IMR-90 (cell line): ENCODE results near the gene CRIP1. TPM values are rescaled to one million over a fixed set of nuclear protein-coding genes. Genes with fewer than 3 reads are reported as not detected.

Experiments used
- ATAC-seq: fragments of 200-7000 bp; cut with Tn5 transposase; 2 replicates; pipeline ENCODE4 v1.9.1; 2020; ENCODE audit warnings: low read depth, mild to moderate bottlenecking, moderate library complexity
- BruUV-seq: library from RNA; stranded (reverse); fragments of 400-500 nt; replicated peaks from 2 replicates; lab custom pipeline; 2021; lab: Mats Ljungman, UMichigan
- CTCF ChIA-PET: fragments of 300-600 bp; formaldehyde crosslinking; extraction: SDS; loops from one replicate; lab custom pipeline; 2021; ENCODE audit warnings: antibody characterized with exemption; lab: Yijun Ruan, JAX
- POLR2A ChIA-PET: fragments of 300-600 bp; sonication (Branson Sonifier 250); formaldehyde crosslinking; loops from one replicate; lab custom pipeline; 2022; ENCODE audit warnings: antibody characterized with exemption; ENCODE audit not compliant: unreplicated experiment; lab: Charles Lee
- DNase-seq: peaks from one replicate; pipeline ENCODE4 v3.0.0; 2013
- H2AFZ ChIP-seq: replicated peaks from 2 replicates; pipeline ENCODE3; 2013; ENCODE audit warnings: low read length, mild to moderate bottlenecking; ENCODE audit not compliant: poor library complexity
- H2AK5ac ChIP-seq: 2 replicates; pipeline ENCODE4 v1.6.1; 2013; ENCODE audit warnings: low read depth, low read length, inconsistent platforms
- H2AK9ac ChIP-seq: replicated peaks from 2 replicates; pipeline ENCODE3; 2013; ENCODE audit warnings: mild to moderate bottlenecking, low read depth, low read length, moderate library complexity; ENCODE audit not compliant: poor library complexity
- H2BK120ac ChIP-seq: 2 replicates; pipeline ENCODE4 v1.6.1; 2013; ENCODE audit warnings: low read depth, low read length, inconsistent platforms
- H2BK15ac ChIP-seq: 3 replicates; pipeline ENCODE4 v1.6.1; 2013; ENCODE audit warnings: low read depth, low read length, inconsistent platforms
- H2BK20ac ChIP-seq: 2 replicates; pipeline ENCODE4 v1.6.1; 2013; ENCODE audit warnings: low read depth, mild to moderate bottlenecking, inconsistent platforms, low read length, moderate library complexity
- H2BK5ac ChIP-seq: 2 replicates; pipeline ENCODE4 v1.6.1; 2013; ENCODE audit warnings: mild to moderate bottlenecking, low read depth, low read length, inconsistent platforms; ENCODE audit not compliant: poor library complexity, severe bottlenecking
- H3K14ac ChIP-seq: replicated peaks from 2 replicates; pipeline ENCODE4 v1.6.1; 2013; ENCODE audit warnings: low read depth, low read length, inconsistent platforms
- H3K18ac ChIP-seq: 2 replicates; pipeline ENCODE4 v1.6.1; 2013; ENCODE audit warnings: low read depth, low read length, control low read depth
- H3K23ac ChIP-seq: 2 replicates; pipeline ENCODE4 v1.6.1; 2013; ENCODE audit warnings: low read depth, low read length, inconsistent platforms
- H3K27ac ChIP-seq: 2 replicates; pipeline ENCODE4 v1.5.1; 2013; ENCODE audit warnings: mild to moderate bottlenecking, control low read depth, low read length; ENCODE audit not compliant: insufficient read depth
- H3K27me3 ChIP-seq: 2 replicates; pipeline ENCODE4 v1.6.1; 2013; ENCODE audit warnings: low read length; ENCODE audit not compliant: control insufficient read depth, insufficient read depth
- H3K36me3 ChIP-seq: 2 replicates; pipeline ENCODE4 v1.6.1; 2013; ENCODE audit warnings: low read length, mixed read lengths; ENCODE audit not compliant: control insufficient read depth, insufficient read depth
- H3K4ac ChIP-seq: 2 replicates; pipeline ENCODE4 v1.6.1; 2013; ENCODE audit warnings: low read depth, low read length, inconsistent platforms
- H3K4me1 ChIP-seq: 2 replicates; pipeline ENCODE4 v1.6.1; 2013; ENCODE audit warnings: low read length, mixed read lengths; ENCODE audit not compliant: control insufficient read depth, insufficient read depth
- H3K4me2 ChIP-seq: 2 replicates; pipeline ENCODE4 v1.6.1; 2013; ENCODE audit warnings: low read depth, mild to moderate bottlenecking, control low read depth, low read length, moderate library complexity
- H3K4me3 ChIP-seq: 2 replicates; pipeline ENCODE4 v1.5.1; 2013; ENCODE audit warnings: low read depth, mild to moderate bottlenecking, control low read depth, low read length, moderate library complexity; ENCODE audit not compliant: insufficient read depth
- H3K56ac ChIP-seq: 2 replicates; pipeline ENCODE4 v1.6.1; 2013; ENCODE audit warnings: low read length, inconsistent platforms; ENCODE audit not compliant: insufficient read depth; ENCODE audit errors: extremely low read depth
- H3K79me1 ChIP-seq, 2 experiments: 2 replicates each; pipeline ENCODE4 v1.6.1; 2013; ENCODE audit warnings: low read length in 2 of 2, inconsistent platforms in 1 of 2, low read depth in 1 of 2
- H3K9ac ChIP-seq: 2 replicates; pipeline ENCODE4 v1.6.1; 2013; ENCODE audit warnings: low read depth, low read length, control low read depth
- H3K9me1 ChIP-seq: 2 replicates; pipeline ENCODE4 v1.6.1; 2013; ENCODE audit warnings: low read length, inconsistent platforms; ENCODE audit not compliant: insufficient read depth
- H3K9me3 ChIP-seq: 2 replicates; pipeline ENCODE4 v1.6.1; 2013; ENCODE audit warnings: low read length; ENCODE audit not compliant: control insufficient read depth, insufficient read depth
- H4K20me1 ChIP-seq: 2 replicates; pipeline ENCODE4 v1.6.1; 2013; ENCODE audit warnings: low read length, inconsistent platforms; ENCODE audit not compliant: insufficient read depth
- H4K5ac ChIP-seq: 2 replicates; pipeline ENCODE4 v1.6.1; 2013; ENCODE audit warnings: mild to moderate bottlenecking, low read depth, low read length, control low read depth
- H4K8ac ChIP-seq, 2 experiments: 2 replicates each; pipeline ENCODE4 v1.6.1; 2013; ENCODE audit warnings: low read depth in 2 of 2, low read length in 2 of 2, control low read depth in 1 of 2, inconsistent platforms in 1 of 2
- H4K91ac ChIP-seq: 2 replicates; pipeline ENCODE4 v1.6.1; 2013; ENCODE audit warnings: low read depth, low read length, inconsistent platforms; ENCODE audit not compliant: insufficient read depth
- MAZ ChIP-seq: IDR thresholded peaks from 2 replicates; pipeline ENCODE4 v1.6.1; 2012; ENCODE audit warnings: low read depth, mild to moderate bottlenecking, low read length, improper control_type of control experiment, moderate library complexity, borderline replicate concordance
- MXI1 ChIP-seq: IDR thresholded peaks from 2 replicates; pipeline ENCODE4 v1.6.1; 2012; ENCODE audit warnings: low read depth, mild to moderate bottlenecking, low read length, moderate library complexity, borderline replicate concordance
- RAD21 ChIP-seq: IDR thresholded peaks from 2 replicates; pipeline ENCODE4 v1.6.1; 2012; ENCODE audit warnings: low read length, improper control_type of control experiment
- RFX5 ChIP-seq: IDR thresholded peaks from 2 replicates; pipeline ENCODE4 v1.8.0; 2012; ENCODE audit warnings: low read depth, mild to moderate bottlenecking, low read length, moderate library complexity
- WGBS, 2 experiments: methylation state at CpG; one replicate each; pipeline versions ENCODE4 v1.1.5 to v1.1.7; 2013; ENCODE audit warnings: missing lambda C conversion rate in 2 of 2; ENCODE audit not compliant: insufficient read length in 1 of 2; ENCODE audit errors: extremely low coverage in 2 of 2; 5-methylcytosine and 5-hydroxymethylcytosine counted together
- dilution Hi-C: fragments of 300-500 bp; cut with HindIII; formaldehyde crosslinking; loops from one replicate; pipeline ENCODE4 v1.14.3; 2018; ENCODE audit warnings: low sequenced_read_pairs; ENCODE audit not compliant: unreplicated experiment
- in situ Hi-C: fragments of 300-500 bp; cut with MboI; formaldehyde crosslinking; loops from 3 replicates; pipeline ENCODE4 v1.14.3; 2019; ENCODE audit warnings: low sequenced_read_pairs, inconsistent platforms, mixed read lengths
- intact Hi-C: fragments of 100-400 bp; cut with micrococcal nuclease; formaldehyde crosslinking; loops from 2 replicates; pipeline ENCODE4 v1.10.0; 2022
- polyA plus RNA-seq, 3 experiments: library from polyadenylated mRNA; depleted of rRNA; stranded (reverse); fragments of >200 nt; gene quantifications; 2 replicates each; pipeline ENCODE4 v1.2.3, GENCODE V29; 2012; ENCODE audit warnings: low replicate concordance in 1 of 3
- total RNA-seq: library from RNA; depleted of rRNA; stranded (reverse); fragments of >200 nt; gene quantifications from 2 replicates; pipeline ENCODE4 v1.2.3, GENCODE V29; 2012
- TF ChIP-seq, protein P1 (sequence below): fragments of 150-350 bp; IDR thresholded peaks from 2 replicates; pipeline ENCODE4 v1.6.1; 2016; ENCODE audit warnings: low read depth, mild to moderate bottlenecking, low read length, moderate library complexity, borderline replicate concordance

Gene CRIP1
- total and polyA plus RNA-seq, 2 of the 4 experiments (the other 2 are of a cell fraction): 0.21 TPM; not detected in 1

DNA sequence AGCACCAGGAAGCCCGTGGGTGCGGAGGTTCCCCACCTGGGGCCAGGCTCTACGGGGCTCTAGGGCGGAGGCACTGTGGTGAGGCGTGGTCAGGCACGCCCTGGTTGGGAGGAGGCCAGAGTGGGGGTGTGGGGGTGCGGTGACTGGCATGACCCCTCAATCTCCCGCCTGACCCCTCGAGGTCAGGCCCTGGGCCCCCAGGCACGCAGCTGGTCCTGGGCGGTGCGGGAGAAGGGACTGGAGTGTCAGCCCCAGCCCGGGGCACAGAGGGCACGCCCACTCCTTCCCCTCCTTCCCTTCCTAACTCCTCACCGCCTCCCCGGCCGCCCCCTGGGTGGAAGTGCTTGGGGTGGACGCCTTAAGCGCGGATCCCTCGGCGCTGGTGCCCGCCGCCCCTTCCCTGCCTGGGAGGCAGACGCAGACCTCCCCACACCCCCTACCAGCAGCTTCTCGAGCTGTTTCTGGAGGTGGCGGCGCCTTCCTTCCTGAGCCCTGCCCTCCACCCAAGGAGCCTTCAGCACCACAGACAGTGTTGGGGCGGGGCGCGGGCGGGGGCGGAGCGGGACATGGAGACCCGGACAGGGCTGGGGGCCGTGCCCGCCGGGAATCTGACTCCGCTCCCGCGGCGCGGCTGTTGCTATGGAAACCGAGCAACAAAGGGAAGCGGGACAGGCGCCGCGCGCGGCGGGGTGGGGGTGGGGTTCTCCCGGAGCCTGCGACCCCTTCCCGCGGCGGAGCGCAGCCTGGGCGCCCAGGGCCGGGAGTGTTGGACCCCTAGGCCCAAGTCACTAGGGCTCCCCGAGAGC, 12.8 kb upstream of the CRIP1 start:
- POLR2A ChIA-PET: no interaction called here

More for the DNA sequence above, 12.8 kb upstream of the CRIP1 start:
- TF ChIP-seq RAD21: no peak
- TF ChIP-seq, protein P1, sequence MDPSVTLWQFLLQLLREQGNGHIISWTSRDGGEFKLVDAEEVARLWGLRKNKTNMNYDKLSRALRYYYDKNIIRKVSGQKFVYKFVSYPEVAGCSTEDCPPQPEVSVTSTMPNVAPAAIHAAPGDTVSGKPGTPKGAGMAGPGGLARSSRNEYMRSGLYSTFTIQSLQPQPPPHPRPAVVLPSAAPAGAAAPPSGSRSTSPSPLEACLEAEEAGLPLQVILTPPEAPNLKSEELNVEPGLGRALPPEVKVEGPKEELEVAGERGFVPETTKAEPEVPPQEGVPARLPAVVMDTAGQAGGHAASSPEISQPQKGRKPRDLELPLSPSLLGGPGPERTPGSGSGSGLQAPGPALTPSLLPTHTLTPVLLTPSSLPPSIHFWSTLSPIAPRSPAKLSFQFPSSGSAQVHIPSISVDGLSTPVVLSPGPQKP: no peak
- peak; percentile 61; the same call in 1 of the 2 replicates for TF ChIP-seq MAZ
- 0 out of 2 replicates have a peak, but pooled peaks have one; percentile 17 for TF ChIP-seq RFX5
- TF ChIP-seq MXI1: no peak
- no peak overlapping the region for H2BK5ac ChIP-seq
- peaks cover 15% of the 10 kb centered on the region for H3K4me1 ChIP-seq
- peak overlapping the region; percentile 75 for H3K4me2 ChIP-seq
- no peak overlapping the region for H4K8ac ChIP-seq
- peak overlapping the region; percentile 91 for H2AFZ ChIP-seq
- dilution Hi-C loops: no loop called here
- CTCF ChIA-PET: no interaction called here
- no peak overlapping the region for H3K18ac ChIP-seq
- peak overlapping the region; percentile 76 for H2AK9ac ChIP-seq
- in situ Hi-C loops: no loop called here
- peaks cover 8% of the 10 kb centered on the region; the same call in 1 of the 2 replicates for H3K36me3 ChIP-seq
- H3K4me3 ChIP-seq: peak overlapping the region; percentile 99
- H4K5ac ChIP-seq: no peak overlapping the region
- H4K20me1 ChIP-seq: peaks cover 10% of the 10 kb centered on the region
- no peak overlapping the region for H2AK5ac ChIP-seq
- H3K9me1 ChIP-seq: no peaks in the 10 kb centered on the region
- H3K79me1 ChIP-seq: peaks cover 0 to 23% of the 10 kb centered on the region in 2 experiments; a peak in 1 of 4 replicates
- no peak overlapping the region for H3K23ac ChIP-seq
- H2BK20ac ChIP-seq: no peak overlapping the region
- DNase-seq (peak; percentile 78), ATAC-seq (peak; percentile 70)
- 19% methylated on average over 13 of the region's 60 CpGs; no CpG with 5 or more reads in 1 of the 2 experiments for WGBS, 2 experiments
- intact Hi-C loops: no loop called here
- no peak overlapping the region for H2BK15ac ChIP-seq
- H3K27me3 ChIP-seq: no peaks in the 10 kb centered on the region
- H3K4ac ChIP-seq: no peak overlapping the region
- no peak overlapping the region for H3K14ac ChIP-seq
- H3K27ac ChIP-seq: no peak overlapping the region
- H4K91ac ChIP-seq: no peak overlapping the region
- H3K9me3 ChIP-seq: no peaks in the 10 kb centered on the region
- no peak overlapping the region for H3K56ac ChIP-seq
- no peak overlapping the region for H3K9ac ChIP-seq
- no peak overlapping the region for H2BK120ac ChIP-seq
- no TSS peak for BruUV-seq
